Neutrophil (primary cell): Measurements from ENCODE around the gene MOB2.

ENCODE experiments used
- H3K27ac ChIP-seq: fragments of 200-600 bp; sonication (generic); 2 replicates; pipeline ENCODE4 v1.5.1; 2016; ENCODE audit warnings: mild to moderate bottlenecking, moderate library complexity
- H3K27me3 ChIP-seq: fragments of 200-600 bp; sonication (generic); 2 replicates; pipeline ENCODE4 v1.6.0; 2016; ENCODE audit warnings: mild to moderate bottlenecking
- H3K36me3 ChIP-seq: fragments of 200-600 bp; sonication (generic); 2 replicates; pipeline ENCODE4 v1.5.1; 2017
- H3K4me1 ChIP-seq, 2 experiments: fragments of 200-600 bp in 1 of 2; sonication (generic) in 1 of 2; 1 replicate in 1 of 2; 2 replicates in 1 of 2; pipeline versions ENCODE4 v1.5.1 to v1.6.1; 2013 to 2016; ENCODE audit warnings: low read depth in 1 of 2, low read length in 1 of 2, mild to moderate bottlenecking in 1 of 2, moderate library complexity in 1 of 2; ENCODE audit not compliant: control insufficient read depth in 1 of 2, insufficient read depth in 1 of 2
- H3K4me3 ChIP-seq, 2 experiments: fragments of 200-600 bp in 1 of 2; sonication (generic) in 1 of 2; 1 replicate in 1 of 2; 2 replicates in 1 of 2; pipeline ENCODE4 v1.5.1; 2013 to 2016; ENCODE audit warnings: low read depth in 1 of 2, low read length in 1 of 2, mild to moderate bottlenecking in 1 of 2, moderate library complexity in 1 of 2
- H3K9me3 ChIP-seq: fragments of 200-600 bp; sonication (generic); 2 replicates; pipeline ENCODE4 v1.5.1; 2016
- TF ChIP-seq, protein P1 (sequence below): fragments of 200-600 bp; sonication (generic); IDR thresholded peaks from 2 replicates; pipeline ENCODE4 v1.5.1; 2016; ENCODE audit warnings: antibody characterized with exemption

The MOB2 gene

DNA sequence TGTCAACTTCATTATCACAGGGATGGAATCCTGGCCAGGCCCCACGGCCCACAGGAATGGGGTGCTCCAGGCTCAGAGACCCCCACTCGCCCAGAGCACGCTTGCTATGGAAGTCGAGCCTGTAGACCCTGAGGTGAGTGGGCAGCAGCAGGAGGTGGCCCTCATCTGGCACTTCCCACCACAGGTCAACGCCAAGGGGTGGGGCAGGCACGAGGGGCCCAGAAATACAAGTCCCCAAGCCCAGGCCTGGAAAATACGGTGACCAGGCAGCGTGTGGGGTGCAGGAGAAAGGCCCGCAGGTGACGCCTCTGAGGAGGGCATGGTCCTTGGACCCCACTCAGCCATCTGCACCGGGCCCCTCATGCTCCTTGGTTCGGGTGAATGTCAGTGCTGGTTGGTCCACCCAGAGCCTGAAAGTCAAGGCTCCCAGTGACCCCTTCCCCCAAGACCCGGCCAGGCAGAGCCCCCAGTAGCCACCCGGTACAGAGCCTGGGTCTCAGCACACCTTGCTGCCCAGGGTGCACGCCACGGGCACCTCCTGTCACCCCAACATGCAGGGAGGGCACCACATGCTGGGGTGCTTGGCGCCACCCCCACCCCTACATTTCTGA lies 2.4 kb downstream of the MOB2 start:
- TF ChIP-seq, protein P1, sequence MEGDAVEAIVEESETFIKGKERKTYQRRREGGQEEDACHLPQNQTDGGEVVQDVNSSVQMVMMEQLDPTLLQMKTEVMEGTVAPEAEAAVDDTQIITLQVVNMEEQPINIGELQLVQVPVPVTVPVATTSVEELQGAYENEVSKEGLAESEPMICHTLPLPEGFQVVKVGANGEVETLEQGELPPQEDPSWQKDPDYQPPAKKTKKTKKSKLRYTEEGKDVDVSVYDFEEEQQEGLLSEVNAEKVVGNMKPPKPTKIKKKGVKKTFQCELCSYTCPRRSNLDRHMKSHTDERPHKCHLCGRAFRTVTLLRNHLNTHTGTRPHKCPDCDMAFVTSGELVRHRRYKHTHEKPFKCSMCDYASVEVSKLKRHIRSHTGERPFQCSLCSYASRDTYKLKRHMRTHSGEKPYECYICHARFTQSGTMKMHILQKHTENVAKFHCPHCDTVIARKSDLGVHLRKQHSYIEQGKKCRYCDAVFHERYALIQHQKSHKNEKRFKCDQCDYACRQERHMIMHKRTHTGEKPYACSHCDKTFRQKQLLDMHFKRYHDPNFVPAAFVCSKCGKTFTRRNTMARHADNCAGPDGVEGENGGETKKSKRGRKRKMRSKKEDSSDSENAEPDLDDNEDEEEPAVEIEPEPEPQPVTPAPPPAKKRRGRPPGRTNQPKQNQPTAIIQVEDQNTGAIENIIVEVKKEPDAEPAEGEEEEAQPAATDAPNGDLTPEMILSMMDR, result no peak
- H3K4me1 ChIP-seq, result no peaks in the 10 kb centered on the region
- no peaks in the 10 kb centered on the region for H3K9me3 ChIP-seq
- H3K4me3 ChIP-seq, result no peak overlapping the region
- no peaks in the 10 kb centered on the region for H3K27me3 ChIP-seq
- peaks cover 23% of the 10 kb centered on the region for H3K36me3 ChIP-seq
- no peak overlapping the region for H3K27ac ChIP-seq

DNA sequence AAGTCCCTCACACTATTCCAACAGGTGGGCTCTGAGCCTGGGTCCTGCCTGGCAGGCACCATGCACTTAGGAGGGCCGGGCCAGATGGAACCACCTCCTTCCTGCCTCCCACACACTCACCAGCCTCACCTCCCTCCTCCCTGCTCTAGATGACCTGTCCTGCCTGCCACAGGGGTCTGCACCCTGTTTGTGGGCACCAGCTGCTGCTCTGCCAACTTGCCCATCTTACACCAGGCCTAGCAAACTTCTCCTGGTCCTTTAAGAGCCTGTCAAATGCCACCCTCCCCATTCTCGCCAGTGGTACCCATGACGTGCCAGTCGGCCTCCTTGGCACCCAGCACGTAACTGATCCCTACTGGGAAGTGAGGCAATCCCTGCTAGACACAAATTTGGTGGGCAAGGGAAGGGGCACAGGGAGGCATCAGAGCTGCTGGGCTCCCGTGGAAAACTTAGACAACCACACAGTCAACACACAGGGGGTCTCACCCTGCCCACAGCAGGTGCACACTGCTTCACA lies 3.1 kb downstream of the MOB2 start:
- H3K27me3 ChIP-seq, result no peaks in the 10 kb centered on the region
- H3K36me3 ChIP-seq, result peaks cover 30% of the 10 kb centered on the region
- peaks cover 0 to 3% of the 10 kb centered on the region in 2 experiments for H3K4me1 ChIP-seq
- H3K27ac ChIP-seq, result no peak overlapping the region
- no peak overlapping the region for H3K4me3 ChIP-seq
- TF ChIP-seq, protein P1, result no peak
- no peaks in the 10 kb centered on the region for H3K9me3 ChIP-seq

DNA sequence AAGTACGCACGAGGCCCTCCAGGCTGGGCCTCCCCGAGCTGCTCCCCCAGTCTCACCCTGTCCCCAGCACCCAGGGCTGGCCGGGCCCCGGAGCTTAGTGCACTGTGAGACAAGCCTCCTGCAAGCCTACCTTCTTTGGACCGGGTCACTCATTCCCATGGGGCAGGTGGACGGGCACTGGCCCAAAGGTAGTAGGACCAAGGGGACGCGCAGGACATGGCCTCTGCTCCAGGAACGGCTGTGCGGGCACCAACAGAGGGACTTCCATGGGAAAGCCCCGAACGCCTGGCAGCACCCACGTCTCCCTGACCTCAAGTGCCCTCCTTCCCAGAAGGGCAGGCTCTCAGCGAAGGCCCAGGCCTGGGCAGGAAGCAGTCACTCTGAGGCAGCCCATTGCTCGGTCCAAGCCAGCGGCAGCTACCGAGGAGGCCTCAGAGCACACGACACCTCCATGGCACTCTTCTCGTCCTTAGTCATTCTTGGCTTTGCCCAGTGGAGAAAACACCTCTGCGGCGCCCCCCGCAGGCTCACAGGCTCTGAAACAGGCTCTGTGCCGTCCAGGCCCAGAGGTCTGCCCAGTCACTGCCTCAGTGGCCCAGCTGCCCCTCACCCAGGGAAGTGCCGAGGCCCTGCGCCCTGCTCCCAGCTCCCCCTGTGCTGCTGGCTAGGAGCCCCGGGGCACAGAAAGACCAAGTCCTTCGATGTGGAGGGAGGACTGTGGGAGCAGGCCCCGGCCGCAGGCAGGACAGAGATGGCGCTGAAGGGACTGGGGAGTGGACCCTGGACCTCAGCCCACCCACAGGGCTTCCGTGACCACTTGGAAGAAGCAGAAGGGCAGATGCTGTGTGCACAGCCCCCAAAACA lies 3.8 kb downstream of the MOB2 start:
- peaks cover 35% of the 10 kb centered on the region for H3K36me3 ChIP-seq
- TF ChIP-seq, protein P1, result no peak

DNA sequence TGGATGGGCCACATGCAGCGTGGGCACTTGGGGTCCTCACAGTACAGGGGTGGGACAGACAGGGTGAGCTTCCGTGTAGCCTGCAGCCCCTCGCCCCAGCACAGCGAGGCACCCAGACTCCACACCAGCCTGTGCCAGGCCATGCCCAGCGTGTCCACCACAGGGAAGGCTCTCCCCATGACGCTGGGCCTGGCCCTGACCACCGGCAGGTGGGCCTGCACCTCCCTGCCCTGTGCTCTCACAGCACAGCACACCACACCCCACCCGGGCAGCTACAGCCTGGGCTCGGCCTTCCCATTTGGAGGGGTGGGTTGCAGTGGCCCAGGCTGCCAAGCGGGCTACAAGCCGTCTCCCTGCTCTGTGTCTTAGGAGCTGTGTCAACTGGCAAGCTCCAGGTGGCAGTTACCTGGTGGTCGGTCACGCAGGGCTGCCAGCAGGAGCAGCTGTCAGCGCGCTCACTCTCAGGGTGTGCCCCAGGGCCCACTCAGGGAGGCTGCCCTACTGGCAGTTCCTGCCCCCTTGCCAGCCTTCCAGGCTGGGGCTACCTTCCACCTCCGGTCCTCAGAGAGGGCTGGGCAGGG lies 4.6 kb downstream of the MOB2 start:
- Histone ChIP-seq H3K4me1 (peaks cover 0 to 7% of the 10 kb centered on the region in 2 experiments), H3K27me3 (no peaks in the 10 kb centered on the region), H3K36me3 (peaks cover 43% of the 10 kb centered on the region), H3K9me3 (no peaks in the 10 kb centered on the region), H3K27ac (no peak overlapping the region), H3K4me3 (no peak overlapping the region)
- TF ChIP-seq, protein P1, result no peak

More for the DNA sequence above, 3.8 kb downstream of the MOB2 start:
- Histone ChIP-seq H3K4me3 (no peak overlapping the region), H3K4me1 (peaks cover 0 to 7% of the 10 kb centered on the region in 2 experiments), H3K9me3 (no peaks in the 10 kb centered on the region), H3K27ac (no peak overlapping the region), H3K27me3 (no peaks in the 10 kb centered on the region)

DNA sequence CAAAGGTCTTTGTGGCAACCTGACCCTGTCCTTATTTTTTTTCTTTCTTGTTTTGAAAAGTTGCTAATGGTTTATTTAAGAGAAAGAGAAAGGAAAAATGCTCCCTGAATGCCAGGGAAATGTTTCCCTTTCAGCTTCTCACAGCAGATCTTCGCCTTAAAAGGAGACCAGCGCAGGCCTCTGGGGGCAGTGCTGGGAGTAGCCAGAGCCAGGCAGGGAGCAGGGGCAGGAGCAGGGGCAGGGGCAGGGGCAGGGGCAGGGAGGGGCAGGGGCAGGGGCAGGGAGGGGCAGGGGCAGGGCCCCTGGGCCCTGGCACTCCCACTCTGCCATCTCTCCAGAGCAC lies 5.1 kb downstream of the MOB2 start:
- H3K27ac ChIP-seq, result no peak overlapping the region
- H3K4me1 ChIP-seq, result peaks cover 0 to 7% of the 10 kb centered on the region in 2 experiments
- no peaks in the 10 kb centered on the region for H3K9me3 ChIP-seq
- peaks cover 48% of the 10 kb centered on the region for H3K36me3 ChIP-seq
- H3K27me3 ChIP-seq, result no peaks in the 10 kb centered on the region
- H3K4me3 ChIP-seq, result no peak overlapping the region
- TF ChIP-seq, protein P1, result no peak
